Hematopoietic multipotent progenitor cell (in vitro differentiated cells): Measurements from ENCODE around the gene SIAE. TPM values are rescaled to one million over a fixed set of nuclear protein-coding genes. Genes with fewer than 3 reads are reported as not detected.

Source experiments
- DNase-seq, 3 donors: peaks; one replicate each; pipeline ENCODE4 v3.0.0-alpha.2; 2011 to 2015; ENCODE audit warnings: low read depth in 2 of 3, low spot score in 2 of 3
- total RNA-seq: library from RNA; depleted of rRNA; stranded (reverse); fragments of >200 nt; gene quantifications from one replicate; pipeline ENCODE4 v1.2.3, GENCODE V29; 2012

Gene SIAE
- total RNA-seq, 1 donor, result 11.0 TPM

- peak in 1 of 3 donors; percentile 52 for DNase-seq
Observed at GRCh38 chr11:124669193-124669592, 4.3 kb downstream of the SIAE start.

GRCh38 chr11:124667601-124668000 lies 5.9 kb downstream of the SIAE start:
- DNase-seq, result no peak

GRCh38 chr11:124663861-124664260 lies 9.7 kb downstream of the SIAE start:
- DNase-seq, result no peak

GRCh38 chr11:124662106-124662505 lies 11.4 kb downstream of the SIAE start:
- DNase-seq, result no peak

GRCh38 chr11:124661553-124661952 lies 12.0 kb downstream of the SIAE start:
- DNase-seq, result no peak

- DNase-seq, result no peak
Observed at GRCh38 chr11:124658986-124659385, 14.6 kb downstream of the SIAE start.

GRCh38 chr11:124658501-124658900 lies 15.0 kb downstream of the SIAE start:
- no peak for DNase-seq

GRCh38 chr11:124657904-124658303 lies 15.6 kb downstream of the SIAE start:
- no peak for DNase-seq

GRCh38 chr11:124656774-124657630 lies 16.5 kb downstream of the SIAE start:
- DNase-seq, result no peak

GRCh38 chr11:124648610-124649009 lies 24.9 kb downstream of the SIAE start:
- no peak for DNase-seq

GRCh38 chr11:124646148-124646547 lies 27.4 kb downstream of the SIAE start:
- DNase-seq, result peak in 2 of 3 donors; percentile 16 to 29

GRCh38 chr11:124644426-124645280 lies 28.9 kb downstream of the SIAE start:
- peak; percentile 19 to 51 (median 44) for DNase-seq

GRCh38 chr11:124643605-124644425 lies 29.7 kb downstream of the SIAE start:
- DNase-seq, result peak in 2 of 3 donors; percentile 31 to 51

- no peak for DNase-seq
Observed at GRCh38 chr11:124643042-124643604, 30.4 kb downstream of the SIAE start.

GRCh38 chr11:124642628-124643027 lies 30.9 kb downstream of the SIAE start:
- no peak for DNase-seq

GRCh38 chr11:124640666-124641065 lies 32.9 kb downstream of the SIAE start:
- no peak for DNase-seq

GRCh38 chr11:124639186-124639585 lies 34.4 kb downstream of the SIAE start:
- no peak for DNase-seq

GRCh38 chr11:124638500-124638899 lies 35.0 kb downstream of the SIAE start:
- no peak for DNase-seq

- no peak for DNase-seq
Observed at GRCh38 chr11:124635932-124636331, 37.6 kb downstream of the SIAE start.

- DNase-seq, result peak in 1 of 3 donors; percentile 43
Observed at GRCh38 chr11:124633355-124633754, 40.2 kb downstream of the SIAE start.
